GM18868 (cell line): ENCODE data around the gene ACOT2.

Source experiments
- ATAC-seq: cut with Tn5 transposase; IDR thresholded peaks from one replicate; pipeline ENCODE4 v1.9.1; 2021; ENCODE audit warnings: mild to moderate bottlenecking, moderate library complexity; ENCODE audit not compliant: unreplicated experiment

ACOT2 gene

DNA sequence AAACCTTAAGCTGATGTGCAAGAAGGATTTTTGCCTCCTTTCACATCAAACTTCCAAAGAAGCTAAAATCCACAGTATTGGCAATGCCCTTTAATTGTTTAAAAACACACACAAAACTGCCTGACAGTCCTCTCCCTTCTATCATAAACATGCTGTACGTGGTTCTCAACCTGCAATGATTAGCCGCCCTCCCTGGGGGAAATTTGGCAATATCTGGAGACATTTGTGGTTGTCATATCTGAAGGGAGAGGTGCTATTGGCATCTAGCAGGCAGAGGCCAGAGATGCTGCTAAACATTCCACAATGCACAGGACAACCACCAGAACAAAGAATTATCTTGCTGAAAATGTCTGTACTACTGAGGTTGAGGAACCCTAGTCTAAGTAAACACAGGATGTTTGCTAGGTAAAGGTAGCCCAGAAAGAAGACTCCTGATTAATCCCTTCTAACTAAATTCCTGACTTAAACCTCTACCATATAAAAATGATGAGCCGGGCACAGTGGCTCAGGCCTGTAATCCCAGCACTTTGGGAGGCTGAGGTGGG lies 44.5 kb downstream of the ACOT2 start:
- ATAC-seq = no peak

DNA sequence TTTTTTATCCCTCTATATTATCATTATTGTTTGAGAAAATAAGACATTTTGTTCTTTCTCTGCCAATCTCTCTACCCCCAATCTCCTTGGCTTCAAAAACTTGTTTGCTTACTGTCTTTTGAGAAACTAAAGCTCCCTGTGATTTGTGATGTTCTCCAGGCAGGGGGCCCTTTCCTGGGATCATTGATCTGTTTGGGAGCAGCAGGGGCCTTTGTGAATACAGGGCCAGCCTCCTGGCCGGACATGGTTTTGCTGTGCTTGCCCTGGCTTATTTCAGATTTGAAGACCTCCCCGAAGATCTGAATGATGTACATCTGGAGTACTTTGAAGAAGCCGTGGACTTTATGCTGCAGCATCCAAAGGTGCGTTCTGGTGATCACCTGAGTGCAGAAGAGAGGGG lies 47.8 kb downstream of the ACOT2 start:
- ATAC-seq = no peak

- ATAC-seq = no peak
Observed at GRCh38 chr14:73619524-73619923, 50.5 kb downstream of the ACOT2 start.

DNA sequence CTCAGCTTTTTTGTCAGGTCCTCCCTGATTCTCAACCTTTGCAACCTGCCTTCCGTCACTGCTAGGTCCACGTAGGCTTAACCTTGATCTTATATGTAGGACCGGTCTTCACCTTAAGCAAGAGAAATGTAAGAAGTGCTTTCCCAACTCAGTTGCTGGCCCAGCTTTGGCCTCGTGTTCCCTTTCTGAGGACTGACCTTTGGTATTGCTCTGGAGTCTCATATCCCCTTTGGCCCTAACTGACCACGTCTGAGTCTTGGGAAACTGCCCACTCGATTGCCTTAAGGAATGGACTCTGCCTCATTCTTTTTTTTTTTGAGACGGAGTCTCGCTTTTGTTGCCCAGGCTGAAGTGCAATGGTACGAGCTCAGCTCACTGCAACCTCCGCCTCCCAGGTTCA lies 51.3 kb downstream of the ACOT2 start:
- no peak for ATAC-seq

DNA sequence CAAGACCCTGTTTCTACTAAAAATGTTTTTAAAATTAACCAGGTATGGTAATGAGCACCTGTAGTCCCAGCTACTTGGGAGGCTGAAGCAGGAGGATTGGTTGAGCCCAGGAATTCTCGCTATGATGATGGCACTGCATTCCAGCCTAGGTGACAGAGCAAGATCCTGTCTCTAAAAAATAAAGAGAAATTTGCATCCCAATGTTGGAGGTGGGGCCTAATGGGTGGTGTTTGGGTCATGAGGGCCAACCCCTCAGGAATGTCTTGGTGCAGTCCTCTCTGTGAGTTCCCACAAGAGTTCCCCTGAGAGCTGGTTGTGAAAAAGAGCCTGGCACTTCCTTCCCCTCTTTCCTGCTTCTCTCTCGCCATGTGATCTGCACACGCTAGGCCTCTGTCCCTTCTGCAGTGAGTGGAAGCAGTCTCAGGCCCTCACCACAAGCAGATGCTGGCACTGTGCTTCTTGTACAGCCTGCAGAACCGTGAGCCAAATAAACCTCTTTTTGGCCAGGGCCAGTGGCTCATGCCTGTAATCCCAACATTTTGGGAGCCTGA lies 54.6 kb downstream of the ACOT2 start:
- ATAC-seq = no peak
